ENCODE measurements around the gene PWWP2B. TPM values are rescaled to one million over a fixed set of nuclear protein-coding genes. Genes with fewer than 3 reads are reported as not detected.

The PWWP2B gene
- total RNA-seq, 1 donor from 2014 or later: 7.6 TPM

DNA sequence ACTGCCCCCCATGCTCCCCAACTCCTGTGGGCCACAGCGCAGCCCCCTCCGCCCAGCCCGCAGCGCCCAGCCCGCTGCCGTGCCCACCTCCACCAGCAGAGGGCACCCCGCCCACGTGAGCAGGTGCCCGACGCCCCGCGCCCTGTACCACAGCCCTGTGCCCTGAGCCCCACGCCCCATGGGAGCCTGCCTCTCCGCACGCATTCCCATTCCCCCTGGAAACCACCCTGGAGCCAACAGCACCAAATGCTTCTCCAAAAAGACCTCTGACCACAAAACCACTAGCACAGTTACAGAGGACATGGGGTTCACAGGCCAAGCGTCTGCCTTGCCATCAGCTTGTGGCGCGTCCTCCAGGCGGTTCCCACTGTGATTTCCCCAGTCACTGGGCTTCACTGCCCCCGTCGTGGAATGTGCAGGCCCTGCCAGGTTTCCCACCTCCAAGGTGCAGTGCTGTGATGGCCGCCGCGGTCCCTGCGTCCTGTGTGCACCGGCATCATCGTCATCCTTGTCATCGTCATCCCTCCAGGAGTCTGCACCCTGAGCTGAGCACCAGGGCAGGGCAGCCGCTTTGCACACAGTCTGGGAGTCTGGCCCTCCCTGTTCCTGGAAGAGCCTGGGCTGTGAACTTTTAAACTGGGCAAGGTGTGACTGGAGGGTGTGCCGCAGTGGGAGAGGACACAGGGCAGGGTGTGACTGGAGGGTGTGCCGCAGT is 61.7 kb downstream of the PWWP2B start:
- Mint-ChIP-seq H3K4me3 (ENCODE audit: unreplicated experiment) (no peak overlapping the region), H3K27ac (ENCODE audit: unreplicated experiment) (no peak overlapping the region), H3K36me3 (ENCODE audit: low read depth, unreplicated experiment) (no peaks in the 10 kb centered on the region), H3K4me1 (ENCODE audit: unreplicated experiment) (no peaks in the 10 kb centered on the region), H3K9me3 (ENCODE audit: unreplicated experiment) (no peaks in the 10 kb centered on the region), H3K27me3 (ENCODE audit: unreplicated experiment) (peaks cover 14% of the 10 kb centered on the region)
- TF ChIP-seq, protein P1, sequence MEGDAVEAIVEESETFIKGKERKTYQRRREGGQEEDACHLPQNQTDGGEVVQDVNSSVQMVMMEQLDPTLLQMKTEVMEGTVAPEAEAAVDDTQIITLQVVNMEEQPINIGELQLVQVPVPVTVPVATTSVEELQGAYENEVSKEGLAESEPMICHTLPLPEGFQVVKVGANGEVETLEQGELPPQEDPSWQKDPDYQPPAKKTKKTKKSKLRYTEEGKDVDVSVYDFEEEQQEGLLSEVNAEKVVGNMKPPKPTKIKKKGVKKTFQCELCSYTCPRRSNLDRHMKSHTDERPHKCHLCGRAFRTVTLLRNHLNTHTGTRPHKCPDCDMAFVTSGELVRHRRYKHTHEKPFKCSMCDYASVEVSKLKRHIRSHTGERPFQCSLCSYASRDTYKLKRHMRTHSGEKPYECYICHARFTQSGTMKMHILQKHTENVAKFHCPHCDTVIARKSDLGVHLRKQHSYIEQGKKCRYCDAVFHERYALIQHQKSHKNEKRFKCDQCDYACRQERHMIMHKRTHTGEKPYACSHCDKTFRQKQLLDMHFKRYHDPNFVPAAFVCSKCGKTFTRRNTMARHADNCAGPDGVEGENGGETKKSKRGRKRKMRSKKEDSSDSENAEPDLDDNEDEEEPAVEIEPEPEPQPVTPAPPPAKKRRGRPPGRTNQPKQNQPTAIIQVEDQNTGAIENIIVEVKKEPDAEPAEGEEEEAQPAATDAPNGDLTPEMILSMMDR (IDR thresholded peaks at IDR 0.05; ENCODE audit: unreplicated experiment): peak; percentile 96
- peak; percentile 80 for DNase-seq (ENCODE audit: low spot score)

DNA sequence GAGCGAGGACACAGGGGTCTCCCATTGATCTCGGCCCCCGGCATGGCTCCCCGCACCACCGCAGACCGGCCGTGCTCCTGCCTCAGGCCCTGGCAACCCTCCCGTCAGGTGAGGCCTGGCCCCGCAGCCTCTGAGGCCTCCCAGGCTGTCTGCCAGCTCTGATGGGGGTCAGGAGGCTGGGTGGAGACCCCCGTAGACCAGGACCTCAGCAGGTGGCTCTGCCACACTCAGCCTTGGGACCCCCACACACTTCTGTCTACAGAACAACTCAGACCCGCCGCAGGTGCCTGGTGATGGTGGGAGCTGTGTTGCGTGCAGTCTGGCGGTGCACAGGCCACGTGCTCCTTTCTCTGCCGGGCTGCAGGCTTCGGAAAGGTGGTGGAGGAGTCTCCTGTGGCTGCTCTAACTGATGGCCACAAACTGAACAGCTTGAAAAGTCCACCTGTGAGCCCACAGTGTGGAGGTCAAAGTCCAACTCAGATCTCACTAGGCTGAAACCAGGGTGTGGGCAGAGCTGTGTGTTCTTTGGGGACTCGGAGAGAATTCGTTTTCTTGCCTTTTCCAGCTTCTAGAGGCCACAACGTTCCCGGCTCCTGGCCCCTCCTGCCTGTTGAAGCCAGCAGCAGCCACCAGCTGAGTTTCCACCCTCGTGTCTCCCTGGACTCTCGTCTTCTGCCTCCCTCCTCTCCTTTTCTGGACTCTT is 62.5 kb downstream of the PWWP2B start:
- H3K4me3 Mint-ChIP-seq (ENCODE audit: unreplicated experiment): no peak overlapping the region
- H3K36me3 Mint-ChIP-seq (ENCODE audit: low read depth, unreplicated experiment): no peaks in the 10 kb centered on the region
- TF ChIP-seq, protein P1 (IDR thresholded peaks at IDR 0.05; ENCODE audit: unreplicated experiment): no peak
- peaks cover 9% of the 10 kb centered on the region for H3K27me3 Mint-ChIP-seq (ENCODE audit: unreplicated experiment)
- no peak for DNase-seq (ENCODE audit: low spot score)
- H3K27ac Mint-ChIP-seq (ENCODE audit: unreplicated experiment): no peak overlapping the region
- H3K9me3 Mint-ChIP-seq (ENCODE audit: unreplicated experiment): no peaks in the 10 kb centered on the region
- H3K4me1 Mint-ChIP-seq (ENCODE audit: unreplicated experiment): no peaks in the 10 kb centered on the region

DNA sequence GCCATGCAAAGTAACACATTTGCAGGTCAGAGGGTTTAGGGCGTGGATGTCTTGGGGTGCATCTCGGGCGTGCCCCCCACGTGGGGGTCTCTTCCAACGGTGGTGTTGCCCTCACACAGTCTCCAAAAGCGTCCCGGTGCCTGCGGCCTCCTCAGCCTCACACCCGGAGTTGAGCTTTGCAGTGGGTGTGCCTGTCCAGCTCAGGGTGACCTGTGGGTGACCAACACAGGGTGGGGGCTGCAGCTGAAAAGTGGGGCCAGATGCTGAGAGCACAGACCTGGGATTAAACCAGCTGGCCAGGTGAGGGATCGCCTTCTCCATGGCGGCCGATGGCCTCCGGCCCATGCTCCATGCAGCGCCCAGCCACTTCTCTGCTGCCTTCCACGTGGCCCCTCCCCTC is 63.1 kb downstream of the PWWP2B start:
- Mint-ChIP-seq H3K36me3 (ENCODE audit: low read depth, unreplicated experiment) (no peaks in the 10 kb centered on the region), H3K27ac (ENCODE audit: unreplicated experiment) (no peak overlapping the region), H3K27me3 (ENCODE audit: unreplicated experiment) (peaks cover 7% of the 10 kb centered on the region), H3K4me1 (ENCODE audit: unreplicated experiment) (no peaks in the 10 kb centered on the region), H3K9me3 (ENCODE audit: unreplicated experiment) (no peaks in the 10 kb centered on the region), H3K4me3 (ENCODE audit: unreplicated experiment) (no peak overlapping the region)
- TF ChIP-seq, protein P1 (IDR thresholded peaks at IDR 0.05; ENCODE audit: unreplicated experiment): no peak
- no peak for DNase-seq (ENCODE audit: low spot score)

DNA sequence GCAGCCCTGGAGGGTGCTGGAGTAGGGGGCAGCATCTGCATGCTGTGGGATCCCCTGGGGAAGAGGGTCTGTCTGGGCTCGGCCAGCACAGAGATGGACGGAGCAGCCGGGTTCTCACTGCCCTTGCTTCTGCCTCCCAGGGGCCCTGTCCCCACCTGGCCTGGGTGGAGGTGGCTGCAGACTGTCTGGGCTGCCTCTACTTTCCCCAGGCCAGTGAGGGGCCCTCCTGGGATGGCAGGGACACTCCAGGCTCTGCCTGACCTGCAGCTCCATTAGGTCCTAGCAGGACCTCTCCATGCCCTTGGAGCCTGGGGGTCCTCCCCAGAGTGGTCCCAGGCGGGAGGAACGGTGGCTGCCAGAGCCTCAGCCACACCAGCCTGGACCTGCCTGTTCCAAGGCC is 63.7 kb downstream of the PWWP2B start:
- no peak overlapping the region for H3K4me3 Mint-ChIP-seq (ENCODE audit: unreplicated experiment)
- no peak overlapping the region for H3K27ac Mint-ChIP-seq (ENCODE audit: unreplicated experiment)
- no peaks in the 10 kb centered on the region for H3K36me3 Mint-ChIP-seq (ENCODE audit: low read depth, unreplicated experiment)
- H3K9me3 Mint-ChIP-seq (ENCODE audit: unreplicated experiment): no peaks in the 10 kb centered on the region
- peaks cover 7% of the 10 kb centered on the region for H3K27me3 Mint-ChIP-seq (ENCODE audit: unreplicated experiment)
- H3K4me1 Mint-ChIP-seq (ENCODE audit: unreplicated experiment): no peaks in the 10 kb centered on the region
- no peak for DNase-seq (ENCODE audit: low spot score)
- TF ChIP-seq, protein P1 (IDR thresholded peaks at IDR 0.05; ENCODE audit: unreplicated experiment): no peak

DNA sequence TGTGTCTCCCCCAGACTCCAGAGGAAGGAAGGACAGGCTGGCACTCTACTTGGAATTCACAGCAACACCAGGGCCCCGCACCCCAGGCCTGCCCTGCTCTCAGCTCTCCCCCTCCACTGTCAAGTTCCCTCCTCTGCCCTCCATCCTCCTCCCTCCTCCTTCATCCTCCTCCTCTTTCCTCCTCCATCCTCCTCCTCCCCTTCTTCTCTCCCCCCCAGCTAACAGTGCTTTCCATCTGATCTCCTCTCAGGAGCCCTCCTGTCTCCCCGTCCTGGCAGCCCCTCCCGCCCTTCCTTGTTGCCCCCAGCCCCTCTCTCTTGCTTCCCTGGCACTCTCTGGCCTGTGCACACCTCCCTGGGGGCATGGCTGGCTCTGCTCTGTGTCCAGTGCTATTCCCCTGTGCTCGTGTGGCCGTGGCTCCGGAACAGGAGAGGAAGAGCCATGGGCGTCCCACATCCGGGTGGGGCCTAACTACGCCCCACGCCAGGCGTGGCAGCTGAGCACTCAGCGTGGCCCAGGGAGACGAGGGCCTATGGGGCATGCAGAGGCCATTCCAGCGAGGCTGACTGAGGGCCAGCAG is 64.2 kb downstream of the PWWP2B start:
- peaks cover 7% of the 10 kb centered on the region for H3K27me3 Mint-ChIP-seq (ENCODE audit: unreplicated experiment)
- no peak for DNase-seq (ENCODE audit: low spot score)
- no peak overlapping the region for H3K27ac Mint-ChIP-seq (ENCODE audit: unreplicated experiment)
- H3K4me1 Mint-ChIP-seq (ENCODE audit: unreplicated experiment): no peaks in the 10 kb centered on the region
- H3K9me3 Mint-ChIP-seq (ENCODE audit: unreplicated experiment): no peaks in the 10 kb centered on the region
- no peaks in the 10 kb centered on the region for H3K36me3 Mint-ChIP-seq (ENCODE audit: low read depth, unreplicated experiment)
- TF ChIP-seq, protein P1 (IDR thresholded peaks at IDR 0.05; ENCODE audit: unreplicated experiment): no peak
- H3K4me3 Mint-ChIP-seq (ENCODE audit: unreplicated experiment): no peak overlapping the region
